K562 (cell line): Measurements from ENCODE around the gene PPM1N. TPM values are rescaled to one million over a fixed set of nuclear protein-coding genes. Genes with fewer than 3 reads are reported as not detected.

Experiments used
- ATAC-seq: fragments of 200-7000 bp; cut with Tn5 transposase; 3 replicates; pipeline ENCODE4 v1.9.1; 2020; ENCODE audit warnings: moderate library complexity
- BruUV-seq: library from RNA; stranded (reverse); fragments of 400-500 nt; replicated peaks from 2 replicates; lab custom pipeline; 2021; lab: Mats Ljungman, UMichigan
- CTCF ChIA-PET: fragments of 300-600 bp; formaldehyde crosslinking; extraction: SDS; loops from one replicate; lab custom pipeline; 2021; ENCODE audit warnings: low intra/inter-chr PET ratio; lab: Yijun Ruan, JAX
- POLR2A ChIA-PET: fragments of 300-600, 350-650 bp; sonication (Branson Sonifier 250); formaldehyde crosslinking; extraction: SDS; loops from one replicate; lab custom pipeline; 2021; ENCODE audit warnings: antibody characterized with exemption, inconsistent platforms; lab: Yijun Ruan, JAX
- DNase-seq, 4 experiments: peaks; one replicate each; pipeline versions ENCODE4 v3.0.0 to v3.0.0-alpha.2; 2011 to 2018; ENCODE audit warnings: low spot score in 3 of 4, mixed read lengths in 3 of 4; ENCODE audit errors: extremely low read depth in 1 of 4
- FAIRE-seq: peaks from 2 replicates; lab custom pipeline; 2011; peaks lifted over from hg19 to GRCh38; lab: Jason Lieb, UNC
- H2AFZ ChIP-seq: 2 replicates; pipeline ENCODE4 v1.6.0; 2011; ENCODE audit warnings: low read depth, low read length, control low read depth, inconsistent platforms
- H3K27ac ChIP-seq: fragments of 200-600 bp; 3 replicates; pipeline ENCODE4 v1.8.0; 2011; ENCODE audit warnings: low read depth, mild to moderate bottlenecking, control low read depth, inconsistent platforms, low read length, moderate library complexity, mixed read lengths; ENCODE audit errors: extremely low read depth
- H3K27me3 ChIP-seq, 2 experiments: fragments of 300-600 bp in 1 of 2; 2 replicates in 1 of 2; 3 replicates in 1 of 2; pipeline versions ENCODE4 v1.6.0 to v1.8.0; 2011; ENCODE audit warnings: inconsistent platforms in 2 of 2, low read length in 2 of 2, mild to moderate bottlenecking in 1 of 2, mixed read lengths in 1 of 2, moderate library complexity in 1 of 2; ENCODE audit not compliant: control insufficient read depth in 2 of 2, insufficient read depth in 2 of 2
- H3K36me3 ChIP-seq: fragments of 300-600 bp; 3 replicates; pipeline ENCODE4 v1.8.0; 2011; ENCODE audit warnings: mild to moderate bottlenecking, low read length, inconsistent platforms; ENCODE audit not compliant: control insufficient read depth, insufficient read depth
- H3K4me1 ChIP-seq, 2 experiments: fragments of 200-600 bp in 1 of 2; replicated peaks in 1 of 2; 2 replicates in 1 of 2; 3 replicates in 1 of 2; pipeline versions ENCODE4 v1.5.1 to v1.8.0; 2011; ENCODE audit warnings: inconsistent platforms in 2 of 2, low read length in 2 of 2, mild to moderate bottlenecking in 1 of 2, mixed read lengths in 1 of 2, moderate library complexity in 1 of 2; ENCODE audit not compliant: control insufficient read depth in 2 of 2, insufficient read depth in 2 of 2
- H3K4me2 ChIP-seq: 2 replicates; pipeline ENCODE4 v1.6.1; 2011; ENCODE audit warnings: low read length, control low read depth, inconsistent platforms, mixed read lengths; ENCODE audit not compliant: insufficient read depth
- H3K4me3 ChIP-seq: fragments of 200-600 bp; sonication (generic), shearing (Covaris generic); 2 replicates; pipeline ENCODE4 v1.5.1; 2016; ENCODE audit warnings: control low read depth, inconsistent platforms
- H3K79me2 ChIP-seq: fragments of 200-600 bp; 3 replicates; pipeline ENCODE4 v1.8.0; 2011; ENCODE audit warnings: low read length, inconsistent platforms; ENCODE audit not compliant: control insufficient read depth, insufficient read depth
- H3K9ac ChIP-seq, 2 experiments: 2 replicates each; pipeline versions ENCODE4 v1.6.0 to v1.6.1; 2011; ENCODE audit warnings: low read depth in 2 of 2, low read length in 2 of 2, control low read depth in 1 of 2, inconsistent platforms in 1 of 2, mild to moderate bottlenecking in 1 of 2, mixed read lengths in 1 of 2; ENCODE audit not compliant: insufficient read depth in 1 of 2
- H3K9me1 ChIP-seq: one replicate; pipeline ENCODE4 v1.6.0; 2011; ENCODE audit warnings: inconsistent platforms, mild to moderate bottlenecking, low read length, moderate library complexity; ENCODE audit not compliant: control insufficient read depth, insufficient read depth
- H3K9me3 ChIP-seq: replicated peaks from 2 replicates; pipeline ENCODE4 v1.5.1; 2011; ENCODE audit warnings: low read depth, low read length, inconsistent platforms; ENCODE audit not compliant: control insufficient read depth, insufficient read depth
- H4K20me1 ChIP-seq: replicated peaks from 2 replicates; pipeline ENCODE4 v1.6.1; 2011; ENCODE audit warnings: low read length, inconsistent platforms, mixed read lengths; ENCODE audit not compliant: control insufficient read depth, insufficient read depth
- BHLHE40 ChIP-seq: IDR thresholded peaks from 2 replicates; pipeline ENCODE4 v1.6.1; 2011; ENCODE audit warnings: low read length, improper control_type of control experiment
- DNMT1 ChIP-seq: fragments of 450-650 bp; IDR thresholded peaks from 2 replicates; pipeline ENCODE4 v1.6.1; 2016; ENCODE audit warnings: antibody characterized with exemption, mild to moderate bottlenecking
- HMG20B ChIP-seq: fragments of 250-450 bp; sonication (Bioruptor Pico); IDR thresholded peaks from 2 replicates; pipeline ENCODE4 v1.5.0; 2021; ENCODE audit warnings: mild to moderate bottlenecking
- RBM25 ChIP-seq: fragments of 200-400 bp; formaldehyde crosslinking; IDR thresholded peaks from 2 replicates; pipeline ENCODE4 v1.6.1; 2018; ENCODE audit warnings: low read length, low read depth, moderate library complexity; ENCODE audit not compliant: severe bottlenecking
- SPI1 ChIP-seq: IDR thresholded peaks from 2 replicates; pipeline ENCODE4 v1.6.1; 2011; ENCODE audit warnings: low read depth, low read length, control low read depth, borderline replicate concordance
- ZC3H4 ChIP-seq: sonication (generic); formaldehyde crosslinking; IDR thresholded peaks from 2 replicates; pipeline ENCODE4 v1.9.0; 2021; ENCODE audit warnings: missing genetic modification reagents, borderline replicate concordance
- ZFP36 ChIP-seq: fragments of 150-350 bp; IDR thresholded peaks from 2 replicates; pipeline ENCODE4 v1.6.1; 2018; ENCODE audit warnings: low read length, low read depth; ENCODE audit not compliant: partially characterized antibody
- ZNF121 ChIP-seq: sonication (generic); formaldehyde crosslinking; conservative IDR thresholded peaks from 2 replicates; pipeline ENCODE4 v1.8.0; 2022; ENCODE audit warnings: missing genetic modification reagents
- WGBS: fragments of 100-300 bp; shearing (Covaris generic); methylation state at CpG from one replicate; pipeline ENCODE4 v1.1.6; 2016; ENCODE audit warnings: low coverage, mixed read lengths; ENCODE audit not compliant: insufficient coverage; ENCODE audit errors: missing lambda C conversion rate; 5-methylcytosine and 5-hydroxymethylcytosine counted together
- in situ Hi-C: fragments of 300-500 bp; cut with MboI; formaldehyde crosslinking; loops from 4 replicates; pipeline ENCODE4 v1.15.0; 2018; ENCODE audit warnings: inconsistent platforms, mixed read lengths
- intact Hi-C: fragments of 100-400 bp; cut with micrococcal nuclease; formaldehyde crosslinking; loops from 2 replicates; pipeline ENCODE4 v1.14.2; 2022
- polyA plus RNA-seq, 8 experiments: library from polyadenylated mRNA; depleted of rRNA in 4 of 8; stranded (reverse) in 5 of 8; unstranded in 3 of 8; fragments of >200 nt; fragmentation: Nextera tagmentation in 2 of 8; fragmentation: Illumina TruSeq in 1 of 8; extraction: Ambion mirVana in 2 of 8; extraction: Trizol in 1 of 8; gene quantifications; 2 replicates each; pipeline versions ENCODE4 v1.2.1 to v1.2.3, GENCODE V29; 2011 to 2014; ENCODE audit warnings: inconsistent platforms in 1 of 8, missing spikeins in 1 of 8
- total RNA-seq, 7 experiments: library from RNA; depleted of rRNA in 6 of 7; stranded (reverse); fragments of >200 nt in 6 of 7; fragmentation: Illumina TruSeq in 2 of 7; extraction: Trizol in 2 of 7; gene quantifications; 2 replicates each; pipeline versions ENCODE4 v1.2.1 to v1.2.3, GENCODE V29; 2011 to 2021; ENCODE audit warnings: low replicate concordance in 1 of 7
- TF ChIP-seq, protein P1 (sequence below), 3 experiments: fragments of 200-800 bp in 1 of 3; sonication (Bioruptor generic) in 1 of 3; sonication (generic) in 1 of 3; formaldehyde crosslinking in 1 of 3; IDR thresholded peaks; 2 replicates each; pipeline versions ENCODE4 v1.6.1 to v1.8.0; 2016 to 2022; ENCODE audit warnings: mild to moderate bottlenecking in 2 of 3, missing compliant biosample characterization in 2 of 3, missing genetic modification characterization in 2 of 3, missing genetic modification reagents in 1 of 3
- TF ChIP-seq, protein P2 (sequence below): fragments of 250-450 bp; sonication (Bioruptor Pico); IDR thresholded peaks from 2 replicates; pipeline ENCODE4 v1.4.0; 2020; ENCODE audit warnings: mild to moderate bottlenecking, moderate library complexity

PPM1N gene
- total and polyA plus RNA-seq, 9 of the 15 experiments (the other 6 are each of a cell fraction or from before 2014, with no cell fraction given), result 4.5 to 15.6 (median 8.7) TPM

DNA sequence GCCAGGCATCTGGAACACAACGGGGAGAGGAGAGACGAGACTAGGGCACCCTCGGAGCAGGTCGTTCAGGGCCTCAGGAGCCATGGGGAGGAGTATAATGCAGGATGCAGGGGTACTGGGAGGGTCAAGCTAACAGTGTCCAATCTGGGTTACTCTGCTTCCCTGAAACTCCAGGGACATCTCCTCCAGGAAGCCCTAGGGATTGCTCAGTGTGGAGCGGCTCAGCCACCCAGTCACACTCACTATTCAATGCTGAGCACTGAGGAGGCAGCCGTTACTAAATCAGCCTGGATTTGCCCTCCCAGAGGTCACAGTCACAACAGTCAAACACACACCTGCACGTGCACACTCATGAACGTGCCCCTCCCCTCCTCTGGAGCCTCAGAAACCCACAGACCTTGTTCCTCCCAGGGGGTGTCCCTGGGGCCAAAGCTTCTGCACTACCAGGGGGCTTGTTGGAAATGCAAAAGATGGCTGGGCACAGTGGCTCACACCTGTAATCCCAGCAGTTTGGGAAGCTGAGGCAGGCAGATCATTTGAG is 37.4 kb upstream of the PPM1N start:
- ChIA-PET POLR2A (interaction anchor here (1.1 kb wide), 1 partner anchor 9 kb away, joined by 3 read pairs; no protein-coding TSS in a partner anchor), CTCF (no interaction called here)
- no peaks in the 10 kb centered on the region for H3K27me3 ChIP-seq
- DNase-seq (no peak), FAIRE-seq (no peak), ATAC-seq (no peak)
- H3K9me3 ChIP-seq, result no peaks in the 10 kb centered on the region
- in situ Hi-C loops, result no loop called here
- no peak overlapping the region for H2AFZ ChIP-seq
- peaks cover 13% of the 10 kb centered on the region in 2 experiments for H3K4me1 ChIP-seq
- 40% methylated on average over 8 of the region's 8 CpGs for WGBS
- H3K36me3 ChIP-seq, result no peaks in the 10 kb centered on the region
- no TSS peak for BruUV-seq
- H4K20me1 ChIP-seq, result no peaks in the 10 kb centered on the region
- no peak overlapping the region for H3K4me2 ChIP-seq
- no peaks in the 10 kb centered on the region for H3K79me2 ChIP-seq
- H3K9ac ChIP-seq, result peak overlapping the region in 1 of 2 experiments; percentile 54; a peak in 1 of 4 replicates
- no peak overlapping the region for H3K27ac ChIP-seq
- H3K4me3 ChIP-seq, result no peak overlapping the region
- TF ChIP-seq BHLHE40, result peak; percentile 67; the same call in 1 of the 2 replicates
- peak; percentile 65 for TF ChIP-seq ZFP36
- TF ChIP-seq DNMT1, result no peak
- peak; percentile 24; the same call in 1 of the 2 replicates for TF ChIP-seq ZC3H4 (CRISPR knock-in tag)
- intact Hi-C loops, result no loop called here
- H3K9me1 ChIP-seq, result no peaks in the 10 kb centered on the region

DNA sequence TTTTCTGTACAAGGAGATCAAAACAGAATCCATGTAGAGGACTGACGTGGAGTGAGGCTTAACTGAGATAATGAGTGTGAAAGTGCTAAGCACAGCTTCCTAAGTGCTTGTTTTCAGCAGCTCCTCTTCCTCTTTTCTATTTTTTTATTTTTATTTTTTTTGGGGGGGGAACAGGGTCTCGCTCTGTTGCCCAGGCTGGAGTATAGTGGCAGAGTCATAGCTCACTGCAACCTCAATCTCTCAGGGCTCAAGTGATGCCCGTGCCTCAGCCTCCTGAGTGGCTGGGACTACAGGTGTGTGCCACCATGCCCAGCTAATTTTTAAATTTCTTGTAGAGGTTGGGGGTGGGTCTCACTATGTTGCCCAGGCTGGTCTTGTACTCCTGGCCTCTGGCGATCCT is 36.1 kb upstream of the PPM1N start:
- no peak for DNase-seq
- no peaks in the 10 kb centered on the region for H3K36me3 ChIP-seq
- peak; percentile 62; the same call in 1 of the 2 replicates for TF ChIP-seq SPI1
- TF ChIP-seq, protein P1, sequence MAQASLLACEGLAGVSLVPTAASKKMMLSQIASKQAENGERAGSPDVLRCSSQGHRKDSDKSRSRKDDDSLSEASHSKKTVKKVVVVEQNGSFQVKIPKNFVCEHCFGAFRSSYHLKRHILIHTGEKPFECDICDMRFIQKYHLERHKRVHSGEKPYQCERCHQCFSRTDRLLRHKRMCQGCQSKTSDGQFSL (CRISPR knock-in tag; IDR thresholded peaks at IDR 0.05), result 0 out of 2 replicates have a peak, but pooled peaks have one; percentile 31
- TF ChIP-seq, protein P1 (tag; IDR thresholded peaks at IDR 0.05), result no peak
- TF ChIP-seq RBM25, result peak; percentile 25
- TF ChIP-seq ZNF121 (CRISPR knock-in tag), result peak; percentile 84
- TF ChIP-seq, protein P2, sequence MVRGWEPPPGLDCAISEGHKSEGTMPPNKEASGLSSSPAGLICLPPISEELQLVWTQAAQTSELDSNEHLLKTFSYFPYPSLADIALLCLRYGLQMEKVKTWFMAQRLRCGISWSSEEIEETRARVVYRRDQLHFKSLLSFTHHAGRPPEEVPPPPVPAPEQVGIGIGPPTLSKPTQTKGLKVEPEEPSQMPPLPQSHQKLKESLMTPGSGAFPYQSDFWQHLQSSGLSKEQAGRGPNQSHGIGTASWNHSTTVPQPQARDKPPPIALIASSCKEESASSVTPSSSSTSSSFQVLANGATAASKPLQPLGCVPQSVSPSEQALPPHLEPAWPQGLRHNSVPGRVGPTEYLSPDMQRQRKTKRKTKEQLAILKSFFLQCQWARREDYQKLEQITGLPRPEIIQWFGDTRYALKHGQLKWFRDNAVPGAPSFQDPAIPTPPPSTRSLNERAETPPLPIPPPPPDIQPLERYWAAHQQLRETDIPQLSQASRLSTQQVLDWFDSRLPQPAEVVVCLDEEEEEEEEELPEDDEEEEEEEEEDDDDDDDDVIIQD, result no peak
- no peak for TF ChIP-seq HMG20B (CRISPR knock-in tag)
- BruUV-seq, result no TSS peak
- peaks cover 5 to 8% of the 10 kb centered on the region in 2 experiments; a peak in 4 of 5 replicates for H3K4me1 ChIP-seq
- ATAC-seq, result no peak
- no peak for FAIRE-seq
- no peak overlapping the region for H3K4me2 ChIP-seq
- POLR2A ChIA-PET, result interaction anchor here (0.7 to 1.2 kb wide), 3 partner anchors 23 to 48 kb away, joined by 3 to 4 read pairs (median 3); no protein-coding TSS in a partner anchor
- H3K4me3 ChIP-seq, result no peak overlapping the region
- H3K9me3 ChIP-seq, result no peaks in the 10 kb centered on the region
- 36% methylated on average over 4 of the region's 4 CpGs for WGBS
- H4K20me1 ChIP-seq, result no peaks in the 10 kb centered on the region
- no peaks in the 10 kb centered on the region for H3K27me3 ChIP-seq
- no peaks in the 10 kb centered on the region for H3K9me1 ChIP-seq
- no peak overlapping the region for H3K9ac ChIP-seq
- no peaks in the 10 kb centered on the region for H3K79me2 ChIP-seq
- CTCF ChIA-PET, result no interaction called here
- no peak overlapping the region for H3K27ac ChIP-seq
- intact Hi-C loops (no loop called here), in situ Hi-C loops (no loop called here)
- no peak overlapping the region for H2AFZ ChIP-seq
